Testis (tissue), 3 donors: ENCODE results near the gene HORMAD1. TPM values are rescaled to one million over a fixed set of nuclear protein-coding genes. Genes with fewer than 3 reads are reported as not detected.
A peak's percentile ranks its signal among the peaks of the same experiment; 100 is the strongest.

ENCODE experiments used
- DNase-seq: peaks from one replicate; pipeline ENCODE4 v3.0.0-alpha.2; 2019
- H3K27ac ChIP-seq, 2 donors: fragments of 200-600 bp; sonication (generic); one replicate each; pipeline ENCODE4 v1.5.1; 2019
- H3K27me3 ChIP-seq: fragments of 200-600 bp; sonication (generic); one replicate; pipeline ENCODE4 v1.5.1; 2019
- H3K36me3 ChIP-seq: fragments of 200-600 bp; sonication (generic); one replicate; pipeline ENCODE4 v1.5.1; 2017; ENCODE audit warnings: low read depth; ENCODE audit errors: missing control alignments
- H3K4me1 ChIP-seq: fragments of 200-600 bp; sonication (generic); one replicate; pipeline ENCODE4 v1.5.1; 2019
- H3K4me3 ChIP-seq, 2 donors: fragments of 200-600 bp; sonication (generic); one replicate each; pipeline ENCODE4 v1.5.1; 2017 to 2019
- H3K9me3 ChIP-seq: fragments of 200-600 bp; sonication (generic); one replicate; pipeline ENCODE4 v1.5.1; 2017
- POLR2A ChIP-seq: fragments of 450-650 bp; IDR thresholded peaks from one replicate; pipeline ENCODE4 v1.6.1; 2017; ENCODE audit warnings: antibody characterized with exemption, mild to moderate bottlenecking, moderate library complexity
- WGBS, 2 donors: methylation state at CpG; one replicate each; pipeline ENCODE4 v1.1.5; 2018; 5-methylcytosine and 5-hydroxymethylcytosine counted together
- intact Hi-C: fragments of 100-400 bp; cut with DNase I; formaldehyde crosslinking; loops from one replicate; pipeline ENCODE4 v1.15.1; 2023; ENCODE audit warnings: low total_unique reads
- polyA plus RNA-seq: library from polyadenylated mRNA; stranded (reverse); fragments of 350-450 nt; fragmentation: Illumina TruSeq; extraction: RNeasy Lipid Tissue Mini Kit (QIAGEN cat#74804); gene quantifications from one replicate; pipeline ENCODE4 v1.2.3, GENCODE V29; 2014; ENCODE audit warnings: low read depth, low replicate concordance; ENCODE audit not compliant: insufficient read depth
- total RNA-seq, 2 donors: library from RNA; depleted of rRNA; stranded (reverse); fragments of >200 nt; gene quantifications; one replicate each; pipeline ENCODE4 v1.2.3, GENCODE V29; 2016
- TF ChIP-seq, protein P1 (sequence below), 3 experiments: fragments of 450-650 bp in 2 of 3; fragments of 200-600 bp in 1 of 3; sonication (generic) in 1 of 3; IDR thresholded peaks; one replicate each; pipeline ENCODE4 v1.5.1; 2016 to 2019; ENCODE audit warnings: antibody characterized with exemption in 3 of 3, mild to moderate bottlenecking in 2 of 3, moderate library complexity in 1 of 3

The HORMAD1 gene
- total and polyA plus RNA-seq, 3 donors from 2014 or later: 56.6 to 164 (median 89.9) TPM

DNA sequence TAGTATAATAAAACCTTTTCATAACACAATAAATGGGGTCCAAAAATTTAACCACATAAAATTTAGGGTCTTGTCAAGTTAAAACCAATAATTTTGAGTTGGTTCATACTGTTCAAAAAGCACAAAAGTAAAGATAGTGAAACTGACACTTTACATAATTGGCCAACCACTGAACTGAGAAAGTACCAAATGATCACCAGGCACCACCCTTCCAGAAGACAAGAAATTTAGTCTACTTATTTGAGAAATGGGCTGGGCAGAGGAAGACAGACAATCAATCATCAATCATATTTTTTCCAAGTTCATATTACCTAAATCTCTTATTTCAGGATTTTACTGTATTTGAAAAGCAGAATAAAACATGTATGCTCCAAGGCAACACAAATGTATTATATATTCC is 17.3 kb downstream of the HORMAD1 start:
- Histone ChIP-seq H3K4me1 (no peaks in the 10 kb centered on the region), H3K9me3 (no peaks in the 10 kb centered on the region), H3K36me3 (no peaks in the 10 kb centered on the region), H3K27me3 (no peaks in the 10 kb centered on the region), H3K4me3 (no peak overlapping the region), H3K27ac (no peak overlapping the region)
- intact Hi-C loops: no loop called here
- DNase-seq: no peak
- TF ChIP-seq, protein P1, sequence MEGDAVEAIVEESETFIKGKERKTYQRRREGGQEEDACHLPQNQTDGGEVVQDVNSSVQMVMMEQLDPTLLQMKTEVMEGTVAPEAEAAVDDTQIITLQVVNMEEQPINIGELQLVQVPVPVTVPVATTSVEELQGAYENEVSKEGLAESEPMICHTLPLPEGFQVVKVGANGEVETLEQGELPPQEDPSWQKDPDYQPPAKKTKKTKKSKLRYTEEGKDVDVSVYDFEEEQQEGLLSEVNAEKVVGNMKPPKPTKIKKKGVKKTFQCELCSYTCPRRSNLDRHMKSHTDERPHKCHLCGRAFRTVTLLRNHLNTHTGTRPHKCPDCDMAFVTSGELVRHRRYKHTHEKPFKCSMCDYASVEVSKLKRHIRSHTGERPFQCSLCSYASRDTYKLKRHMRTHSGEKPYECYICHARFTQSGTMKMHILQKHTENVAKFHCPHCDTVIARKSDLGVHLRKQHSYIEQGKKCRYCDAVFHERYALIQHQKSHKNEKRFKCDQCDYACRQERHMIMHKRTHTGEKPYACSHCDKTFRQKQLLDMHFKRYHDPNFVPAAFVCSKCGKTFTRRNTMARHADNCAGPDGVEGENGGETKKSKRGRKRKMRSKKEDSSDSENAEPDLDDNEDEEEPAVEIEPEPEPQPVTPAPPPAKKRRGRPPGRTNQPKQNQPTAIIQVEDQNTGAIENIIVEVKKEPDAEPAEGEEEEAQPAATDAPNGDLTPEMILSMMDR (IDR thresholded peaks at IDR 0.05): no peak
- no peak for TF ChIP-seq POLR2A

DNA sequence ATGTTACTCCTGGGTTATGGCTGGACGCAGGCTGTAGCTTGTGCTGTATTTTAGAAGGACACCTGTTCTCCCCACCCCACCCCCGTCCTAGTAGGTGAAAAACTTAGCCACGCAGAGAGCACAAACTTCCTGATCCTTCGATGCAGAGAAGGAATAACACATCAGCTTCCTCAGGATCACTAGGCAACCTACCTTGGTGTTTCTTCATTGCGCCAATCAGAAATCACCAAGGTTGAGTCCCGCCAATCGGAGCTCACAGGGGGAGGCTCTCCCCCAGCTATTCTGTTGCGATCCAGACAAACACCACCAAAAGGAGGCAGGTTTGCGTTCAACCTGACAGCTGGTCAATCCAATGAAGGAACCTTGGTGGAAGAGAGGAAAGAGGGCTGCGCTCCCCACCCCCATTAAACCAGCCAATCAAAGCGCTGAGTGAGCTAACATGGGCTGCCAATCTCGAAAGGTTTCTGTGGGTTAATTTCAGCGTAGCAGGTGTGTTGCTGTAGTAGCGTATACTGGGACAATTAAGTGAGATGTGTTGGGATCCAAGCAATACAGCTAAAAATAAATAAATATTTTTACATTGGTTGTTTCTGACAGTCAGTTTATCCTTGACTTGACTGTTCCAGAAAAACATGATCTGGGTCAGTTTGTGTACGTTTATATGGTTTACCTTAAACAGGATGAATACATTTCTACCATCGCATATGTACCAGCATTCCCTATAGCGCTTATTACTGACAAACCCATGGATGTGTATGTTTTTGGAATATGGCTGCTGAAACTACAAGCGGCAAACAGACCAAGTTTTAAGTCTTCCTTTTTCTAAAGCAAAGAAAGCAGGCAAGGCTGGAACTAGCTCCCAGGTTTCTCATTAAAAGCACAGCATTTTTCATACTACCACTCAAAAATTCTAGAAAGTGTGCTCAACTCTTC is 23.4 kb downstream of the HORMAD1 start, which contains the start of gene GOLPH3L:
Gene GOLPH3L (minus strand): TSS at position 160 of the 933 bp plus-strand sequence. CDS start 2,316 bp downstream, outside the sequence.
- Histone ChIP-seq H3K36me3 (no peaks in the 10 kb centered on the region), H3K27me3 (no peaks in the 10 kb centered on the region), H3K27ac (peak within 1 kb of the TSS; percentile 15 to 55), H3K4me1 (peaks cover 10% of the 10 kb centered on the region), H3K9me3 (no peaks in the 10 kb centered on the region), H3K4me3 (peak within 1 kb of the TSS; percentile 59 to 72)
- intact Hi-C loops: no loop called here
- TF ChIP-seq, protein P1 (IDR thresholded peaks at IDR 0.05): no peak
- no peak for TF ChIP-seq POLR2A
- DNase-seq: peak; percentile 98
- WGBS, 2 donors: 2 to 4% methylated on average over 18 of the region's 18 CpGs

DNA sequence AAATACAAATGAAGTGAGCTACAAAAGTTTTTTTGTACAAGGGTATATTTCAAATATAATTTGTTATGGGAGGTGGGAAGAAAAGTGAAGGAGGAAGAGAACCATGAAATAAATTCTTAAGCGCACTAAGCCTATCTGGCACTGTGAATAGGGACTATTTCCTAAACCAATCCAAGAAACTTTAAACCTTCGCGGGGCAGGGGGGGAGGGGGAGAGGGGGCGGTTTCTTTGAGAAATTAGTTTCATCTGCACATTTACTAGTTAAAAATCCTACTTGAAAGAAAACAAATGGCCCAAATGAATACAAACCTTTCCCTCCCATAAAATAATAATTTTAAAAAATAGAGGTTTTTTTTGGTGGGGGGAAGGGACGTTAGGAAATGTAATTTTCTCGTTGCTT is 24.1 kb downstream of the HORMAD1 start:
- peaks cover 10% of the 10 kb centered on the region for H3K4me1 ChIP-seq
- no peak for TF ChIP-seq POLR2A
- TF ChIP-seq, protein P1 (IDR thresholded peaks at IDR 0.05): no peak
- no peaks in the 10 kb centered on the region for H3K27me3 ChIP-seq
- no peaks in the 10 kb centered on the region for H3K36me3 ChIP-seq
- 0% methylated on average over 6 of the region's 6 CpGs for WGBS, 2 donors
- no peak for DNase-seq
- intact Hi-C loops: no loop called here
- H3K4me3 ChIP-seq: peak overlapping the region; percentile 59 to 72
- peak overlapping the region; percentile 15 to 38 for H3K27ac ChIP-seq
- no peaks in the 10 kb centered on the region for H3K9me3 ChIP-seq

DNA sequence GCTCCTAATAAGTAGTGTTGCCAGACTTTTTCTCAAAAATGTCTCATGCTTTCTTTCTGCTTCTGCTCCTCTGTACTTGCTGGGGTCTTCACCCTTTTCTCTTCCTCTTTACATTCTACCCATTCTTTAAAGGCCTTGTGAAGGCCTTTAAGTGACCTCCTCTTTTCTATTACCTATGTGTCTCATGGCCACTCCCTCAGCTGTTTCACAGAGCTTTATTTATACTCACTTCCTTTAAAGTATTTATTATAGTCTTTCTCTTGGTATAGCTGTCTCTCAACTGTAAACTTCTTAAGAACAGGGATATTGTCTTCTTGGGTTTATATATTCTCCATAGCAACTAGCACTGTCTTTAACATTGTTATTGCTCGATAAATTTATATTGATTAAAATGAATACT is 24.5 kb downstream of the HORMAD1 start:
- H3K36me3 ChIP-seq: no peaks in the 10 kb centered on the region
- TF ChIP-seq, protein P1 (IDR thresholded peaks at IDR 0.05): no peak
- TF ChIP-seq POLR2A: no peak
- no peak for DNase-seq
- WGBS, 2 donors: 9 to 17% methylated on average over 1 of the region's 1 CpG
- intact Hi-C loops: no loop called here
- H3K4me1 ChIP-seq: peaks cover 10% of the 10 kb centered on the region
- H3K9me3 ChIP-seq: no peaks in the 10 kb centered on the region
- no peaks in the 10 kb centered on the region for H3K27me3 ChIP-seq
- H3K27ac ChIP-seq: no peak overlapping the region
- peak overlapping the region; percentile 59 to 72 for H3K4me3 ChIP-seq
